ENCODE data around the gene LRRC26.

DNA sequence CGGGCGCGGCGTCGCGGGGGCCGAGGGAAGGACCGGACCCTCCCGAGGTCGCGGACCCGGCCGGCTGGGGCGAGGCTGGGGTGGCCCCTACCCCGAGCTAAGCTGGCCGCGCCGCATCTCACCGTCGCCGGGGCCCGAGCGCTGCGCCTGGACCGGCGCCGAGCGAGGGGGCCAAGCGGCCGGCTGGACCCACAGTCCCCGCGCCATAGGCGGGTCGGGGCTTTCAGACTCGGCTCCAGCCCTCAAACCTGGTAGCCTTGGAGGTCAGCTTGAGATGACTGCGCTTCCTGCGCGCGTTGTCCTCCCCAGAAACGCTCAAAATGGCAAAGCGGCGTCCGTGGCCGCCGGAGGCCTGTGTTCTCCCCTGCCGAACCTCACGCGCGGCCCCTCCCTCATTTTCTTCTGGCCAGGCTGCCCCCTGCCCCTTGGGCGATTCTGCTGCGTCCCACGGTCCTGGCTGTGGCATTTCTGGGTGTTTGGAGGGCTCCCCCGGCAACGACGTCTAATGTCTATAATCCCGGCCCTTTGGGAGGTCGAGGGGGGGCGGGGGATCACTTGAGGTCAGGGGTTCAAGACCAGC is 39.6 kb downstream of the LRRC26 start:
- TF ChIP-seq POLR2A (IDR thresholded peaks at IDR 0.05), result no peak
- TF ChIP-seq, protein P1, sequence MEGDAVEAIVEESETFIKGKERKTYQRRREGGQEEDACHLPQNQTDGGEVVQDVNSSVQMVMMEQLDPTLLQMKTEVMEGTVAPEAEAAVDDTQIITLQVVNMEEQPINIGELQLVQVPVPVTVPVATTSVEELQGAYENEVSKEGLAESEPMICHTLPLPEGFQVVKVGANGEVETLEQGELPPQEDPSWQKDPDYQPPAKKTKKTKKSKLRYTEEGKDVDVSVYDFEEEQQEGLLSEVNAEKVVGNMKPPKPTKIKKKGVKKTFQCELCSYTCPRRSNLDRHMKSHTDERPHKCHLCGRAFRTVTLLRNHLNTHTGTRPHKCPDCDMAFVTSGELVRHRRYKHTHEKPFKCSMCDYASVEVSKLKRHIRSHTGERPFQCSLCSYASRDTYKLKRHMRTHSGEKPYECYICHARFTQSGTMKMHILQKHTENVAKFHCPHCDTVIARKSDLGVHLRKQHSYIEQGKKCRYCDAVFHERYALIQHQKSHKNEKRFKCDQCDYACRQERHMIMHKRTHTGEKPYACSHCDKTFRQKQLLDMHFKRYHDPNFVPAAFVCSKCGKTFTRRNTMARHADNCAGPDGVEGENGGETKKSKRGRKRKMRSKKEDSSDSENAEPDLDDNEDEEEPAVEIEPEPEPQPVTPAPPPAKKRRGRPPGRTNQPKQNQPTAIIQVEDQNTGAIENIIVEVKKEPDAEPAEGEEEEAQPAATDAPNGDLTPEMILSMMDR (IDR thresholded peaks at IDR 0.05), result no peak
